ENCODE data around the gene REEP1. TPM values are rescaled to one million over a fixed set of nuclear protein-coding genes. Genes with fewer than 3 reads are reported as not detected.

Gene REEP1
- total RNA-seq, 6 donors from 2014 or later = 4.1 to 10.4 (median 7.5) TPM

DNA sequence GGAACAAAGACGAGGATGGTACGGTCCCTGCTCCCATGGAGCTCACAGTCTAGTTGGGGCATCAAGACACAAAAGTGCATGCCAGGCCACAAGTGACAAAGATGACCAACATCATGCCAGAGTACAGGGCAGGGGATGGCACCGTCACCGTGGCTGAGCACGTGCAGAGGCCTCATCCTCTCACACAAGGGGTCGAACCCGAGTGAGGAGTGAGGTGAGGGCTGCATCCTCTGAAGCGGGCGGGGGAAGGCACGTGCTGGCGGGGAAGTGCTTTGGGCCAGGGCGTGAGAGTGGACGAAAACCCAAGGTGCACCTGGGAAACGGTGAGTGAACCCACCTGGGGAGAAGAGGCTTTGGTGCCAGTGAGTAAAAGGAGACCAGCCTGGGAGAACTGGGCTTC lies 97.2 kb downstream of the REEP1 start:
- 94 to 95% methylated on average over 14 of the region's 14 CpGs for WGBS, 2 donors
- Histone ChIP-seq H3K4me3 (no peak overlapping the region), H3K9me3 (no peaks in the 10 kb centered on the region), H3K36me3 (no peaks in the 10 kb centered on the region), H3K4me1 (no peaks in the 10 kb centered on the region), H3K27ac (no peak overlapping the region), H3K27me3 (no peaks in the 10 kb centered on the region)
- DNase-seq (no peak), ATAC-seq (ENCODE audit: low FRiP score in 2 of 2) (no peak)
- TF ChIP-seq POLR2AphosphoS5 (IDR thresholded peaks at IDR 0.05) (no peak), POLR2A (IDR thresholded peaks at IDR 0.05) (no peak)
- TF ChIP-seq, protein P1, sequence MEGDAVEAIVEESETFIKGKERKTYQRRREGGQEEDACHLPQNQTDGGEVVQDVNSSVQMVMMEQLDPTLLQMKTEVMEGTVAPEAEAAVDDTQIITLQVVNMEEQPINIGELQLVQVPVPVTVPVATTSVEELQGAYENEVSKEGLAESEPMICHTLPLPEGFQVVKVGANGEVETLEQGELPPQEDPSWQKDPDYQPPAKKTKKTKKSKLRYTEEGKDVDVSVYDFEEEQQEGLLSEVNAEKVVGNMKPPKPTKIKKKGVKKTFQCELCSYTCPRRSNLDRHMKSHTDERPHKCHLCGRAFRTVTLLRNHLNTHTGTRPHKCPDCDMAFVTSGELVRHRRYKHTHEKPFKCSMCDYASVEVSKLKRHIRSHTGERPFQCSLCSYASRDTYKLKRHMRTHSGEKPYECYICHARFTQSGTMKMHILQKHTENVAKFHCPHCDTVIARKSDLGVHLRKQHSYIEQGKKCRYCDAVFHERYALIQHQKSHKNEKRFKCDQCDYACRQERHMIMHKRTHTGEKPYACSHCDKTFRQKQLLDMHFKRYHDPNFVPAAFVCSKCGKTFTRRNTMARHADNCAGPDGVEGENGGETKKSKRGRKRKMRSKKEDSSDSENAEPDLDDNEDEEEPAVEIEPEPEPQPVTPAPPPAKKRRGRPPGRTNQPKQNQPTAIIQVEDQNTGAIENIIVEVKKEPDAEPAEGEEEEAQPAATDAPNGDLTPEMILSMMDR (IDR thresholded peaks at IDR 0.05) = no peak

DNA sequence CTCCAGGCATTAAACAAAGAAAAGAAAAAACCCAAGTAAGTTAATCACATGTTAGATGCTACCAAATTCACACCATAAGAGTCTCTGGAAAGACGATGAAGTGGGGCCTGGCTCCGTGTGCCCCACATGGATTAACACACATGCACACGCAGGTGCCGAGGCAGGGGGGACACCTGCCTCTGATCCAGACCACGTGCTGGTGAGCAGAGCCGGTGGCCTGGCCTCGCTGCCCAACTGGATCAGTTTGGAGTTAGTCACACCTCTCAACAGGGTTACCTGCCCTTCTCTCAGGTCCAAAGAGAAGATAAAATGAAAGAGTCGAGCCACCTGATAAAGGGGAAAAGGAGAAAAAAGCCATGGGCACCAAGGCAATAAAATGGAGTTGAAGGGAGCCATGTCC lies 97.7 kb downstream of the REEP1 start:
- DNase-seq (no peak), ATAC-seq (ENCODE audit: low FRiP score in 2 of 2) (no peak)
- H3K27me3 ChIP-seq = no peaks in the 10 kb centered on the region
- no peaks in the 10 kb centered on the region for H3K9me3 ChIP-seq
- H3K36me3 ChIP-seq = no peaks in the 10 kb centered on the region
- no peak overlapping the region for H3K4me3 ChIP-seq
- TF ChIP-seq POLR2A (IDR thresholded peaks at IDR 0.05) = no peak
- TF ChIP-seq POLR2AphosphoS5 (IDR thresholded peaks at IDR 0.05) = no peak
- TF ChIP-seq, protein P1 (IDR thresholded peaks at IDR 0.05) = no peak
- TF ChIP-seq EP300 (IDR thresholded peaks at IDR 0.05) = no peak
- 91 to 93% methylated on average over 8 of the region's 8 CpGs for WGBS, 2 donors
- H3K4me1 ChIP-seq = no peaks in the 10 kb centered on the region
- H3K27ac ChIP-seq = no peak overlapping the region

DNA sequence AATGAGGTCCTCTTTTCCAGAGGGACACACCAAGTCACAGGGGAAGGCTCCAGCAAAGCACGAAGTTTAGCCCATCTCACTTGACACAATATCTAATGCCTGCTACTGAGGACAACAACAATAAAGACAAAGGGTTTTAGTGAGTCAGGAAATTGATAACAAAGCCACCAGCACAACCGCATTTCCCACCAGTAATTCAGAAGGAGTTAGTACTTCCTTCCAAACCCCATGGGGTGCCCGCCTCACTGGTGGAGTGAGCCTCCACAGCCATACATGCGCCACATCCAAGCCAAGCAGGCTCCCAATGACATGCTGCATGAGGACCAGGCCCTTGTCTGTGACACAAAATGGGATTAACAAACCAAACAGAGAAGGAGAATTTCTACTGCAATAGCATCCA lies 98.1 kb downstream of the REEP1 start:
- Histone ChIP-seq H3K9me3 (no peaks in the 10 kb centered on the region), H3K27me3 (no peaks in the 10 kb centered on the region), H3K4me1 (no peaks in the 10 kb centered on the region), H3K27ac (no peak overlapping the region), H3K36me3 (no peaks in the 10 kb centered on the region), H3K4me3 (no peak overlapping the region)
- TF ChIP-seq EP300 (IDR thresholded peaks at IDR 0.05) (no peak), POLR2AphosphoS5 (IDR thresholded peaks at IDR 0.05) (no peak), POLR2A (IDR thresholded peaks at IDR 0.05) (no peak)
- TF ChIP-seq, protein P1 (IDR thresholded peaks at IDR 0.05) = no peak
- DNase-seq (no peak), ATAC-seq (ENCODE audit: low FRiP score in 2 of 2) (no peak)
- WGBS, 2 donors = 53 to 62% methylated on average over 4 of the region's 4 CpGs

DNA sequence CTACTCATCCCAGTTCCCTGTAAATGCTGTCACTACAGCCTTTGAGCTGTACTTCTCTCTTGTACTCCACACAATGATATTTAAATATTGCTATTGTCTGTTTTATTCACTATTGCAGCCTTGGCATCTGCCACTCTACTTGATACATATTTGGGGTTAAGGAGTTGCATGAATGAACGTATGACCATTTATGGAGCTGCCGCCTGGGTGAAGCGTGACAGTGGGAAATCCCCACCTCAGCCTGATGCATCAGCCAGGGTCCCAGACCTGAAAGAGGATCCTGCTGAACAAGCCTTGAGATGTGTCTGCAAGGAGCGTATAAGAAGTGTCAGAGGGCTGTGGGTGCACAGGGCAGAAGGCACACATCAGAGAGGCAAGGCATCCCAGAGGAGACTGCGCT lies 99.1 kb downstream of the REEP1 start:
- H3K36me3 ChIP-seq = no peaks in the 10 kb centered on the region
- H3K27ac ChIP-seq = no peak overlapping the region
- ATAC-seq (ENCODE audit: low FRiP score in 2 of 2) = no peak
- H3K4me1 ChIP-seq = no peaks in the 10 kb centered on the region
- no peak for DNase-seq
- H3K27me3 ChIP-seq = no peaks in the 10 kb centered on the region
- TF ChIP-seq POLR2A (IDR thresholded peaks at IDR 0.05) = no peak
- TF ChIP-seq EP300 (IDR thresholded peaks at IDR 0.05) = no peak
- TF ChIP-seq, protein P1 (IDR thresholded peaks at IDR 0.05) = no peak
- TF ChIP-seq POLR2AphosphoS5 (IDR thresholded peaks at IDR 0.05) = no peak
- H3K9me3 ChIP-seq = no peaks in the 10 kb centered on the region
- H3K4me3 ChIP-seq = no peak overlapping the region
- 74 to 80% methylated on average over 5 of the region's 5 CpGs for WGBS, 2 donors

DNA sequence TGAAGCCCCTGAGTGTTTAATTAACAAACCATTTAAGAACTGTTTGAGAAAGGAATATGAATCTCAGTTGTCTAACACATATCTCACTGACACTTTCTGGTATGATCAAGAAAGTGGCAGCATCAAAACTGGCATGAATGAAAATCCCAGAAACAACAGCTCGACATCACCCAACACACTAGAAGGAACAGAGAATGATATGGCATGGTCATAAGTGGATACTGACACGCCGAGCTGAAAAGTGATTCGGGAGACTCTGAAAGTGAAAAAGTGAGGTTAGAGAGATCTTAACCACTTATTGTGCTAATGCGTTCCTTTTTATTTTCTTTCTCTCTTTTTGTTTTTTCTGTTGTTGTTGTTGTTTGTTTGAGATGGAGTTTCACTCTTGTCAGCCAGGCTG lies 100.3 kb downstream of the REEP1 start:
- ATAC-seq (ENCODE audit: low FRiP score in 2 of 2) (no peak), DNase-seq (no peak)
- Histone ChIP-seq H3K4me1 (no peaks in the 10 kb centered on the region), H3K36me3 (no peaks in the 10 kb centered on the region), H3K27ac (no peak overlapping the region), H3K9me3 (no peaks in the 10 kb centered on the region), H3K27me3 (no peaks in the 10 kb centered on the region), H3K4me3 (no peak overlapping the region)
- TF ChIP-seq POLR2A (IDR thresholded peaks at IDR 0.05) (no peak), EP300 (IDR thresholded peaks at IDR 0.05) (no peak), POLR2AphosphoS5 (IDR thresholded peaks at IDR 0.05) (no peak)
- TF ChIP-seq, protein P1 (IDR thresholded peaks at IDR 0.05) = no peak
- 73 to 76% methylated on average over 5 of the region's 5 CpGs for WGBS, 2 donors
